Endothelial cell of umbilical vein (primary cell): ENCODE results near the gene CACNA1B.

Experiments used
- GATA2 ChIP-seq: IDR thresholded peaks from 2 replicates; pipeline ENCODE4 v1.7.0; 2011; ENCODE audit warnings: low read depth, mild to moderate bottlenecking, moderate library complexity, mixed read lengths, low read length; ENCODE audit not compliant: insufficient read length, insufficient read depth
- MAX ChIP-seq: IDR thresholded peaks from 2 replicates; pipeline ENCODE4 v1.6.1; 2011; ENCODE audit not compliant: insufficient read depth, insufficient read length
- MYC ChIP-seq: IDR thresholded peaks from one replicate; pipeline ENCODE4 v1.6.1; 2011; ENCODE audit warnings: mild to moderate bottlenecking, low read depth, low read length
- POLR2A ChIP-seq: IDR thresholded peaks from 2 replicates; pipeline ENCODE4 v1.6.1; 2012; ENCODE audit warnings: low read depth, mild to moderate bottlenecking, control low read depth, low read length
- TF ChIP-seq, protein P1 (sequence below), 2 donors: IDR thresholded peaks; 1 replicate in 1 of 2; 2 replicates in 1 of 2; pipeline ENCODE4 v1.5.1; 2011; ENCODE audit warnings: low read length in 2 of 2, mild to moderate bottlenecking in 2 of 2, moderate library complexity in 2 of 2, control low read depth in 1 of 2, inconsistent platforms in 1 of 2, low read depth in 1 of 2; ENCODE audit not compliant: insufficient read depth in 1 of 2; ENCODE audit errors: extremely low read depth in 1 of 2

GRCh38 chr9:137837345-137838278 is 40.0 kb upstream of the CACNA1B start:
- TF ChIP-seq POLR2A = no peak
- TF ChIP-seq, protein P1, sequence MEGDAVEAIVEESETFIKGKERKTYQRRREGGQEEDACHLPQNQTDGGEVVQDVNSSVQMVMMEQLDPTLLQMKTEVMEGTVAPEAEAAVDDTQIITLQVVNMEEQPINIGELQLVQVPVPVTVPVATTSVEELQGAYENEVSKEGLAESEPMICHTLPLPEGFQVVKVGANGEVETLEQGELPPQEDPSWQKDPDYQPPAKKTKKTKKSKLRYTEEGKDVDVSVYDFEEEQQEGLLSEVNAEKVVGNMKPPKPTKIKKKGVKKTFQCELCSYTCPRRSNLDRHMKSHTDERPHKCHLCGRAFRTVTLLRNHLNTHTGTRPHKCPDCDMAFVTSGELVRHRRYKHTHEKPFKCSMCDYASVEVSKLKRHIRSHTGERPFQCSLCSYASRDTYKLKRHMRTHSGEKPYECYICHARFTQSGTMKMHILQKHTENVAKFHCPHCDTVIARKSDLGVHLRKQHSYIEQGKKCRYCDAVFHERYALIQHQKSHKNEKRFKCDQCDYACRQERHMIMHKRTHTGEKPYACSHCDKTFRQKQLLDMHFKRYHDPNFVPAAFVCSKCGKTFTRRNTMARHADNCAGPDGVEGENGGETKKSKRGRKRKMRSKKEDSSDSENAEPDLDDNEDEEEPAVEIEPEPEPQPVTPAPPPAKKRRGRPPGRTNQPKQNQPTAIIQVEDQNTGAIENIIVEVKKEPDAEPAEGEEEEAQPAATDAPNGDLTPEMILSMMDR (IDR thresholded peaks at IDR 0.05; ENCODE audit: extremely low read depth in 1 of 2, insufficient read depth in 1 of 2, low read depth in 1 of 2, low read length in 2 of 2) = no peak
- no peak for TF ChIP-seq MAX
- TF ChIP-seq MYC = no peak
- TF ChIP-seq GATA2 = no peak
